Body of pancreas (tissue), 4 donors: ENCODE results near the gene BLOC1S1.

Experiments
- CTCF ChIP-seq, 7 experiments: fragments of 450-650 bp in 4 of 7; fragments of 200-600 bp in 3 of 7; sonication (generic) in 3 of 7; IDR thresholded peaks; one replicate each; pipeline ENCODE4 v1.5.1; 2016 to 2019; ENCODE audit warnings: antibody characterized with exemption in 7 of 7
- POLR2A ChIP-seq, 3 donors: fragments of 450-650 bp; IDR thresholded peaks; one replicate each; pipeline ENCODE4 v1.6.1; 2016; ENCODE audit warnings: antibody characterized with exemption in 3 of 3, mild to moderate bottlenecking in 2 of 3

DNA sequence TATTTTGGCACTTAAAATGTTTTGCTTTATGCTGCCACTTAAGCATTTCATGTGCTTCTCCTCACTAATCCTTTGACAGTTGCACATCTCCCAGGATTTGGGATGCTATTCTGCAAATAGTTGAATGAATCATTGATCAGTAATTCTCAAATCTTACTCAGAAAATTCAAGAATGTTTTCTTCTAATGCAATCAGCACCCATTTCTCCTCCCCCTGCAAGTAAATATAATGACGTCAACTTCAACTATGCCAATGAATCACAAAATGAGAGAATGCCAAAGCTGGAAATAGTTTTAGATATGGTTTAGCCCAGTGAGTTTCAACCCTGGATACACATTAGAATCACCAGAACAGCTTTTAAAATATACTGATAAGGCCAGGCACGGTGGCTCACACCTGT, 2.1 kb upstream of the BLOC1S1 start:
- TF ChIP-seq CTCF (IDR thresholded peaks at IDR 0.05) (no peak), POLR2A (IDR thresholded peaks at IDR 0.05) (no peak)
